PFSK-1 (cell line): ENCODE measurements around the gene NRXN3.

ENCODE experiments used
- POLR2AphosphoS5 ChIP-seq: IDR thresholded peaks from 2 replicates; pipeline ENCODE4 v1.6.1; 2012; ENCODE audit warnings: low read depth, mild to moderate bottlenecking, control low read depth, low read length, moderate library complexity
- TAF1 ChIP-seq: IDR thresholded peaks from 2 replicates; pipeline ENCODE4 v1.6.1; 2012; ENCODE audit warnings: low read length, control low read depth, borderline replicate concordance; ENCODE audit not compliant: insufficient read depth
- TF ChIP-seq, protein P1 (sequence below), 2 experiments: IDR thresholded peaks; 2 replicates each; pipeline versions ENCODE4 v1.6.1 to v1.8.0; 2011 to 2012; ENCODE audit warnings: low read depth in 2 of 2, low read length in 2 of 2, control low read depth in 1 of 2, inconsistent platforms in 1 of 2, mild to moderate bottlenecking in 1 of 2, moderate library complexity in 1 of 2; ENCODE audit not compliant: insufficient read depth in 1 of 2

- no peak for TF ChIP-seq TAF1
- TF ChIP-seq POLR2AphosphoS5: no peak
- TF ChIP-seq, protein P1, sequence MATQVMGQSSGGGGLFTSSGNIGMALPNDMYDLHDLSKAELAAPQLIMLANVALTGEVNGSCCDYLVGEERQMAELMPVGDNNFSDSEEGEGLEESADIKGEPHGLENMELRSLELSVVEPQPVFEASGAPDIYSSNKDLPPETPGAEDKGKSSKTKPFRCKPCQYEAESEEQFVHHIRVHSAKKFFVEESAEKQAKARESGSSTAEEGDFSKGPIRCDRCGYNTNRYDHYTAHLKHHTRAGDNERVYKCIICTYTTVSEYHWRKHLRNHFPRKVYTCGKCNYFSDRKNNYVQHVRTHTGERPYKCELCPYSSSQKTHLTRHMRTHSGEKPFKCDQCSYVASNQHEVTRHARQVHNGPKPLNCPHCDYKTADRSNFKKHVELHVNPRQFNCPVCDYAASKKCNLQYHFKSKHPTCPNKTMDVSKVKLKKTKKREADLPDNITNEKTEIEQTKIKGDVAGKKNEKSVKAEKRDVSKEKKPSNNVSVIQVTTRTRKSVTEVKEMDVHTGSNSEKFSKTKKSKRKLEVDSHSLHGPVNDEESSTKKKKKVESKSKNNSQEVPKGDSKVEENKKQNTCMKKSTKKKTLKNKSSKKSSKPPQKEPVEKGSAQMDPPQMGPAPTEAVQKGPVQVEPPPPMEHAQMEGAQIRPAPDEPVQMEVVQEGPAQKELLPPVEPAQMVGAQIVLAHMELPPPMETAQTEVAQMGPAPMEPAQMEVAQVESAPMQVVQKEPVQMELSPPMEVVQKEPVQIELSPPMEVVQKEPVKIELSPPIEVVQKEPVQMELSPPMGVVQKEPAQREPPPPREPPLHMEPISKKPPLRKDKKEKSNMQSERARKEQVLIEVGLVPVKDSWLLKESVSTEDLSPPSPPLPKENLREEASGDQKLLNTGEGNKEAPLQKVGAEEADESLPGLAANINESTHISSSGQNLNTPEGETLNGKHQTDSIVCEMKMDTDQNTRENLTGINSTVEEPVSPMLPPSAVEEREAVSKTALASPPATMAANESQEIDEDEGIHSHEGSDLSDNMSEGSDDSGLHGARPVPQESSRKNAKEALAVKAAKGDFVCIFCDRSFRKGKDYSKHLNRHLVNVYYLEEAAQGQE (IDR thresholded peaks at IDR 0.05; ENCODE audit: insufficient read depth in 1 of 2, low read depth in 2 of 2, low read length in 2 of 2): no peak
These were observed 1659.4 kb downstream of the NRXN3 start for GRCh38 chr14:79829405-79830166.
